ENCODE results near the gene VPS11. TPM values are rescaled to one million over a fixed set of nuclear protein-coding genes. Genes with fewer than 3 reads are reported as not detected.

The VPS11 gene
- total RNA-seq, 1 donor, result 29.4 TPM

DNA sequence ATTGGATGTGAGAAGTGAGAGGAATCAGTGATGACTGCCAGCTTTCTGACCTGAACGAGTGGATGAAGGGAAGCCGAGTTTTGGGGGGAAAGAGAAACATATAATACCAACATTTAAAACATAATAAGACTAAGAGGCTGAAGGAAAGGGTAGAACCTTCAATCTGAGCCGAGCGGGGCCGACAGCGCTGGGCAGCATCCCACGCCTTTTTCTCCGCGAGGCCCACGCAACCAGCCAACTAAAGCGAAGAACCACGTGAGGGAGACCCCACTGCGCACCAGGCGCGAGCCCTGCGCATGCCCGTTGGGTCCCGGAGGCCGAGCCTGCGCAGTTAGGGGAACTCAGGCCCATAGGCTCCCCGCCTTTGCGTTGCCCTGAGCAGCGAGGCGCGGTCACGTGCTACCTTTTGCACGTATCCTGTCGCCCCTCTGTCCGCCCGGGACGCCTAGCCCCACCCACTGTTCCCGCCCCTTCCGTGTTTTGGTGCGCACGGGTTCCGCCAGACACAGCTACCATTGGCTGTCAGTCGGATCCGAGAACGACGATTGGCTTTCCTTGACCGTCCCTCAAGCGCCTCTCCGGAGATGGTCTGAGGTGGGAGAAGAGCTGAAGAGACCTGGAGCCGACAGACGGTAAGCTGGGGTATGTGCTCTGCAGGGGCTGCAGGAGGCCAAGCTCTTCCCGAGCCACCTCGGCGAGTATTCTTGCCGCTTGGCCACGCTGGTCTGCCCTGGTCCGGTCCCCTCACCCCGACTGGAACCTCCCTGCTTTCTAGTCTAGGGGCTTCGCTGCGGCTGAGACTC is 53.6 kb downstream of the VPS11 start, which contains the start of gene HINFP:
TSS of gene HINFP (plus strand) at position 573 of the 803 bp plus-strand sequence. CDS start 5,365 bp downstream, outside the sequence.
- TF ChIP-seq, protein P1, sequence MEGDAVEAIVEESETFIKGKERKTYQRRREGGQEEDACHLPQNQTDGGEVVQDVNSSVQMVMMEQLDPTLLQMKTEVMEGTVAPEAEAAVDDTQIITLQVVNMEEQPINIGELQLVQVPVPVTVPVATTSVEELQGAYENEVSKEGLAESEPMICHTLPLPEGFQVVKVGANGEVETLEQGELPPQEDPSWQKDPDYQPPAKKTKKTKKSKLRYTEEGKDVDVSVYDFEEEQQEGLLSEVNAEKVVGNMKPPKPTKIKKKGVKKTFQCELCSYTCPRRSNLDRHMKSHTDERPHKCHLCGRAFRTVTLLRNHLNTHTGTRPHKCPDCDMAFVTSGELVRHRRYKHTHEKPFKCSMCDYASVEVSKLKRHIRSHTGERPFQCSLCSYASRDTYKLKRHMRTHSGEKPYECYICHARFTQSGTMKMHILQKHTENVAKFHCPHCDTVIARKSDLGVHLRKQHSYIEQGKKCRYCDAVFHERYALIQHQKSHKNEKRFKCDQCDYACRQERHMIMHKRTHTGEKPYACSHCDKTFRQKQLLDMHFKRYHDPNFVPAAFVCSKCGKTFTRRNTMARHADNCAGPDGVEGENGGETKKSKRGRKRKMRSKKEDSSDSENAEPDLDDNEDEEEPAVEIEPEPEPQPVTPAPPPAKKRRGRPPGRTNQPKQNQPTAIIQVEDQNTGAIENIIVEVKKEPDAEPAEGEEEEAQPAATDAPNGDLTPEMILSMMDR (IDR thresholded peaks at IDR 0.05; ENCODE audit: insufficient read depth, low read length), result no peak

GRCh38 chr11:119121811-119122124 is 54.1 kb downstream of the VPS11 start:
- no peak for DNase-seq (ENCODE audit: low read depth)
- H3K4me3 ChIP-seq (ENCODE audit: low read depth, low read length), result peak overlapping the region; percentile 100
- TF ChIP-seq, protein P1 (IDR thresholded peaks at IDR 0.05; ENCODE audit: insufficient read depth, low read length), result no peak

More for the DNA sequence above, 53.6 kb downstream of the VPS11 start, which contains the start of gene HINFP:
- H3K4me3 ChIP-seq (ENCODE audit: low read depth, low read length), result peak within 1 kb of the TSS; percentile 100
- DNase-seq (ENCODE audit: low read depth), result peak; percentile 98

GRCh38 chr11:119125821-119126220 is 58.2 kb downstream of the VPS11 start:
- TF ChIP-seq, protein P1 (IDR thresholded peaks at IDR 0.05; ENCODE audit: insufficient read depth, low read length), result no peak
- no peak overlapping the region for H3K4me3 ChIP-seq (ENCODE audit: low read depth, low read length)
- no peak for DNase-seq (ENCODE audit: low read depth)

DNA sequence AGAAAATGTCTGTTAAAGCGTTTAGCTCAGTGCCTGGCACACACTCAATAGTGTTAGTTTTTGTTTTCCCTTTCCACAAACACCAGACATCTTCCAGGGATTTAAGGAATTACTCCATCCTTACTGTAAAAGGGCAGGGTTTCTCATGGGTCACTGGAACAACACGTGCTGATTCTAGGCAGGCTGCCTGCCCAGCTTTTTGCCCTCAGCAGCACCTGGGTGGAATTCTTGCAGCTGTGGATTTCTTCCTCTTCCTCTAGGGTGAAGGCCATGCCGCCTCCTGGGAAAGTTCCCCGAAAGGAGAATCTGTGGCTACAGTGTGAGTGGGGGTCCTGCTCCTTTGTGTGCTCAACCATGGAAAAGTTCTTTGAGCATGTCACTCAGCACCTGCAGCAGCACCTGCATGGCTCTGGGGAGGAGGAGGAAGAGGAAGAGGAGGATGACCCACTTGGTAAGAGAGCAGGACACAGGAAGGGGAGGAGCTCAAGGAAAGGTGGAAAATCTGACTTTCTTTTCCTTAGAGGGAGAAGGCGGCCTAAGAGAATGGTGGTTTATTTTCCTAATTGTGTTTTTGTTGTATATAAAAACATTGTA is 59.2 kb downstream of the VPS11 start:
- DNase-seq (ENCODE audit: low read depth), result no peak

DNA sequence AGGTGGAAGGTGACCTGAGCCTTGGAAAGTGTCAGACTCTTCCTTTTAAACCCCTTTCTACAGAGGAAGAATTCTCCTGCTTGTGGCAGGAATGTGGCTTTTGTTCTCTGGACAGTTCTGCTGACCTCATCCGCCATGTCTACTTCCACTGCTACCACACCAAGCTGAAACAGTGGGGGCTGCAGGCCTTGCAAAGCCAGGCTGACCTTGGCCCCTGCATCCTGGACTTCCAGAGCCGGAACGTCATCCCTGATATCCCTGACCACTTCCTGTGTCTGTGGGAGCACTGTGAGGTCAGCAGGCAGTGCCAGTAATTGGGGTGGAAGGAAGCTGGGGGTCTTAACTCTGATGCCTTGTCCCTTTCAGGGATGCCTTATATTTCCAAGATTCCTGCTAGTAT is 63.0 kb downstream of the VPS11 start:
- no peak for DNase-seq (ENCODE audit: low read depth)
- H3K4me3 ChIP-seq (ENCODE audit: low read depth, low read length), result no peak overlapping the region
- TF ChIP-seq, protein P1 (IDR thresholded peaks at IDR 0.05; ENCODE audit: insufficient read depth, low read length), result no peak

More for the DNA sequence above, 59.2 kb downstream of the VPS11 start:
- TF ChIP-seq, protein P1 (IDR thresholded peaks at IDR 0.05; ENCODE audit: insufficient read depth, low read length), result no peak
- no peak overlapping the region for H3K4me3 ChIP-seq (ENCODE audit: low read depth, low read length)

Other genes with a start within 250 kb of the VPS11 start
- gene CXCR5, start 183.9 kb upstream of the VPS11 start, total RNA-seq (ENCODE audit: low replicate concordance), result not detected in 2 replicates
- gene BCL9L, start 141.9 kb upstream of the VPS11 start, total RNA-seq (ENCODE audit: low replicate concordance), result 17.7 and 19.5 TPM in 2 replicates
- not detected in 2 replicates for gene UPK2, start 111.5 kb upstream of the VPS11 start, total RNA-seq (ENCODE audit: low replicate concordance)
- not detected in 2 replicates for gene FOXR1, start 96.1 kb upstream of the VPS11 start, total RNA-seq (ENCODE audit: low replicate concordance)
- 30.9 and 63.4 TPM in 2 replicates for gene CENATAC, start 69.7 kb upstream of the VPS11 start, total RNA-seq (ENCODE audit: low replicate concordance)
- 796 and 2,500 TPM in 2 replicates for gene RPS25, start 49.5 kb upstream of the VPS11 start, total RNA-seq (ENCODE audit: low replicate concordance)
- gene TRAPPC4, start 49.1 kb upstream of the VPS11 start, total RNA-seq (ENCODE audit: low replicate concordance), result 61.2 and 79.9 TPM in 2 replicates
- 13.4 and 15.5 TPM in 2 replicates for gene SLC37A4, start 36.9 kb upstream of the VPS11 start, total RNA-seq (ENCODE audit: low replicate concordance)
- 117 and 126 TPM in 2 replicates for gene HYOU1, start 10.6 kb upstream of the VPS11 start, total RNA-seq (ENCODE audit: low replicate concordance)
- 5.3 and 14.9 TPM in 2 replicates for gene HMBS, start 17.1 kb downstream of the VPS11 start, total RNA-seq (ENCODE audit: low replicate concordance)
- 7.0 and 30.5 TPM in 2 replicates for gene DPAGT1, start 34.0 kb downstream of the VPS11 start, total RNA-seq (ENCODE audit: low replicate concordance)
- 2.6 and 4.9 TPM in 2 replicates for gene C2CD2L, start 39.5 kb downstream of the VPS11 start, total RNA-seq (ENCODE audit: low replicate concordance)
- gene HINFP, start 53.8 kb downstream of the VPS11 start, total RNA-seq (ENCODE audit: low replicate concordance), result 8.7 and 19.1 TPM in 2 replicates
- 0.08 TPM in 1 of 2 replicates, not detected in the other for gene ABCG4, start 81.2 kb downstream of the VPS11 start, total RNA-seq (ENCODE audit: low replicate concordance)
- gene NLRX1, start 100.9 kb downstream of the VPS11 start, total RNA-seq (ENCODE audit: low replicate concordance), result 16.5 and 18.3 TPM in 2 replicates
- gene NHERF4, start 117.7 kb downstream of the VPS11 start, total RNA-seq (ENCODE audit: low replicate concordance), result not detected in 2 replicates
- 4.0 and 11.4 TPM in 2 replicates for gene CBL, start 138.5 kb downstream of the VPS11 start, total RNA-seq (ENCODE audit: low replicate concordance)
- gene MCAM, start 249.3 kb downstream of the VPS11 start, total RNA-seq (ENCODE audit: low replicate concordance), result 2.2 and 52.1 TPM in 2 replicates